Trophoblast cell (in vitro differentiated cells and primary cell): ENCODE results near the gene MACO1.

ENCODE experiments used
- DNase-seq, 2 donors: peaks; one replicate each; pipeline ENCODE4 v3.0.0-alpha.2; 2016
- H2AFZ ChIP-seq: 2 replicates; pipeline ENCODE4 v1.6.1; 2013; ENCODE audit warnings: low read length, moderate library complexity, mild to moderate bottlenecking; ENCODE audit not compliant: insufficient read depth, poor library complexity
- H2AK5ac ChIP-seq: 2 replicates; pipeline ENCODE4 v1.6.1; 2013; ENCODE audit warnings: mild to moderate bottlenecking, low read length
- H2BK120ac ChIP-seq: 2 replicates; pipeline ENCODE4 v1.6.1; 2013; ENCODE audit warnings: low read length, mild to moderate bottlenecking, moderate library complexity; ENCODE audit not compliant: insufficient read depth, poor library complexity
- H2BK12ac ChIP-seq: 2 replicates; pipeline ENCODE4 v1.6.1; 2013; ENCODE audit warnings: mild to moderate bottlenecking, low read length, moderate library complexity
- H2BK5ac ChIP-seq: 2 replicates; pipeline ENCODE4 v1.6.1; 2013; ENCODE audit warnings: low read length, low read depth, moderate library complexity, mild to moderate bottlenecking; ENCODE audit not compliant: poor library complexity
- H3K14ac ChIP-seq: 2 replicates; pipeline ENCODE4 v1.6.1; 2013; ENCODE audit warnings: mild to moderate bottlenecking, low read length
- H3K18ac ChIP-seq: 2 replicates; pipeline ENCODE4 v1.6.1; 2013; ENCODE audit warnings: mild to moderate bottlenecking, low read length
- H3K23ac ChIP-seq: 2 replicates; pipeline ENCODE4 v1.6.1; 2013; ENCODE audit warnings: low read length
- H3K27ac ChIP-seq: 2 replicates; pipeline ENCODE4 v1.5.1; 2013; ENCODE audit warnings: low read depth, mild to moderate bottlenecking, inconsistent platforms, low read length, moderate library complexity
- H3K27me3 ChIP-seq: 2 replicates; pipeline ENCODE4 v1.6.1; 2013; ENCODE audit warnings: inconsistent platforms, mild to moderate bottlenecking, low read length, moderate library complexity; ENCODE audit not compliant: insufficient read depth
- H3K36me3 ChIP-seq, 2 experiments: 1 replicate in 1 of 2; 2 replicates in 1 of 2; pipeline ENCODE4 v1.6.1; 2013; ENCODE audit warnings: low read length in 2 of 2, mild to moderate bottlenecking in 2 of 2, moderate library complexity in 1 of 2; ENCODE audit not compliant: insufficient read depth in 2 of 2, control insufficient read depth in 1 of 2
- H3K4ac ChIP-seq: 2 replicates; pipeline ENCODE4 v1.6.1; 2013; ENCODE audit warnings: low read depth, mild to moderate bottlenecking, low read length, moderate library complexity
- H3K4me1 ChIP-seq, 2 experiments: 1 replicate in 1 of 2; 2 replicates in 1 of 2; pipeline ENCODE4 v1.6.1; 2013; ENCODE audit warnings: low read length in 2 of 2, mild to moderate bottlenecking in 2 of 2, moderate library complexity in 1 of 2; ENCODE audit not compliant: insufficient read depth in 2 of 2, control insufficient read depth in 1 of 2
- H3K4me2 ChIP-seq: 2 replicates; pipeline ENCODE4 v1.6.1; 2013; ENCODE audit warnings: inconsistent platforms, mild to moderate bottlenecking, low read length, moderate library complexity
- H3K4me3 ChIP-seq: 2 replicates; pipeline ENCODE4 v1.5.1; 2013; ENCODE audit warnings: mild to moderate bottlenecking, low read depth, low read length, inconsistent platforms
- H3K79me1 ChIP-seq: one replicate; pipeline ENCODE4 v1.6.1; 2013; ENCODE audit warnings: low read length
- H3K79me2 ChIP-seq: 2 replicates; pipeline ENCODE4 v1.6.1; 2013; ENCODE audit warnings: low read length, mild to moderate bottlenecking; ENCODE audit not compliant: control insufficient read depth, insufficient read depth, poor library complexity
- H3K9ac ChIP-seq: 2 replicates; pipeline ENCODE4 v1.6.1; 2013; ENCODE audit warnings: mild to moderate bottlenecking, low read length
- H3K9me3 ChIP-seq: 2 replicates; pipeline ENCODE4 v1.6.1; 2013; ENCODE audit warnings: low read depth, mild to moderate bottlenecking, control low read depth, inconsistent platforms, low read length; ENCODE audit not compliant: insufficient read depth
- H4K12ac ChIP-seq: 2 replicates; pipeline ENCODE4 v1.6.1; 2013; ENCODE audit warnings: low read depth, mild to moderate bottlenecking, low read length, moderate library complexity
- H4K8ac ChIP-seq: 2 replicates; pipeline ENCODE4 v1.6.1; 2013; ENCODE audit warnings: low read depth, mild to moderate bottlenecking, low read length, moderate library complexity
- H4K91ac ChIP-seq: one replicate; pipeline ENCODE4 v1.6.1; 2013; ENCODE audit warnings: low read depth, mild to moderate bottlenecking, low read length, moderate library complexity
- WGBS: extraction: QIAGEN DNeasy Blood & Tissue Kit; methylation state at CpG from one replicate; pipeline ENCODE4 v1.1.7; 2013; ENCODE audit warnings: missing lambda C conversion rate; ENCODE audit not compliant: insufficient read length, insufficient coverage; ENCODE audit errors: extremely low coverage; 5-methylcytosine and 5-hydroxymethylcytosine counted together

Gene MACO1

GRCh38 chr1:25546193-25546592 lies 115.5 kb downstream of the MACO1 start:
- Histone ChIP-seq H2AK5ac (no peak overlapping the region), H2AFZ (no peak overlapping the region), H3K4me2 (no peak overlapping the region), H2BK5ac (no peak overlapping the region), H3K4ac (no peak overlapping the region), H4K8ac (no peak overlapping the region), H3K18ac (no peak overlapping the region), H3K4me1 (peaks cover 10 to 23% of the 10 kb centered on the region in 2 experiments), H4K91ac (no peak overlapping the region), H3K9me3 (no peaks in the 10 kb centered on the region), H4K12ac (no peak overlapping the region), H3K27ac (no peak overlapping the region), H2BK120ac (no peak overlapping the region), H3K23ac (no peak overlapping the region), H3K79me2 (peaks cover 7% of the 10 kb centered on the region), H3K36me3 (no peaks in the 10 kb centered on the region), H3K14ac (no peak overlapping the region), H3K79me1 (peaks cover 5% of the 10 kb centered on the region), H2BK12ac (no peak overlapping the region), H3K27me3 (no peaks in the 10 kb centered on the region), H3K9ac (no peak overlapping the region), H3K4me3 (no peak overlapping the region)
- no CpG with 5 or more reads among the region's 1 CpG for WGBS
- no peak for DNase-seq

GRCh38 chr1:25548601-25549000 lies 117.9 kb downstream of the MACO1 start:
- Histone ChIP-seq H3K4me1 (peaks cover 10 to 23% of the 10 kb centered on the region in 2 experiments), H4K12ac (no peak overlapping the region), H3K18ac (no peak overlapping the region), H3K14ac (no peak overlapping the region), H3K9me3 (no peaks in the 10 kb centered on the region), H3K36me3 (no peaks in the 10 kb centered on the region), H2BK12ac (no peak overlapping the region), H3K4me3 (no peak overlapping the region), H4K91ac (no peak overlapping the region), H2BK5ac (no peak overlapping the region), H3K79me2 (peaks cover 5% of the 10 kb centered on the region), H3K23ac (no peak overlapping the region), H3K27ac (no peak overlapping the region), H3K4me2 (no peak overlapping the region), H2BK120ac (no peak overlapping the region), H3K9ac (no peak overlapping the region), H3K27me3 (no peaks in the 10 kb centered on the region), H2AFZ (no peak overlapping the region), H3K4ac (no peak overlapping the region), H2AK5ac (no peak overlapping the region), H3K79me1 (peaks cover 3% of the 10 kb centered on the region), H4K8ac (no peak overlapping the region)
- DNase-seq: no peak
- WGBS: no CpG with 5 or more reads among the region's 4 CpGs

- Histone ChIP-seq H2BK12ac (no peak overlapping the region), H3K27ac (no peak overlapping the region), H4K12ac (no peak overlapping the region), H4K91ac (no peak overlapping the region), H3K79me2 (no peaks in the 10 kb centered on the region), H3K36me3 (no peaks in the 10 kb centered on the region), H2BK5ac (no peak overlapping the region), H3K9ac (no peak overlapping the region), H3K4me2 (no peak overlapping the region), H3K14ac (no peak overlapping the region), H2BK120ac (no peak overlapping the region), H3K9me3 (no peaks in the 10 kb centered on the region), H2AK5ac (no peak overlapping the region), H3K23ac (no peak overlapping the region), H3K79me1 (no peaks in the 10 kb centered on the region), H3K27me3 (no peaks in the 10 kb centered on the region), H3K4me1 (peaks cover 2 to 14% of the 10 kb centered on the region in 2 experiments), H3K4me3 (no peak overlapping the region), H4K8ac (no peak overlapping the region), H2AFZ (no peak overlapping the region), H3K18ac (no peak overlapping the region), H3K4ac (no peak overlapping the region)
- WGBS: no CpG with 5 or more reads among the region's 19 CpGs
- DNase-seq: peak; percentile 23 to 32
Measured at GRCh38 chr1:25549273-25550154, 118.8 kb downstream of the MACO1 start.
